ENCODE results near the gene SULT2B1.

- TF ChIP-seq EZH2phosphoT487 (IDR thresholded peaks at IDR 0.05; ENCODE audit: insufficient read depth, low read depth) (no peak), EZH2 (IDR thresholded peaks at IDR 0.05; ENCODE audit: insufficient read depth, poor library complexity, severe bottlenecking) (no peak)
Observed at GRCh38 chr19:48615231-48616040, 63.5 kb downstream of the SULT2B1 start.
